A549 (cell line): ENCODE data around the gene TIMP3. TPM values are rescaled to one million over a fixed set of nuclear protein-coding genes. Genes with fewer than 3 reads are reported as not detected.

Experiments
- ATAC-seq, 2 experiments: fragments of 200-7000 bp in 1 of 2; fragments of >200 bp in 1 of 2; cut with Nextera tagmentation in 1 of 2; cut with Tn5 transposase in 1 of 2; 3 replicates each; pipeline versions ENCODE4 v1.8.0 to v1.9.1; 2018 to 2020; ENCODE audit warnings: mild to moderate bottlenecking in 1 of 2, moderate library complexity in 1 of 2
- CTCF ChIA-PET: fragments of 300-600 bp; sonication (Branson Sonifier 250); formaldehyde crosslinking; extraction: SDS; loops from one replicate; lab custom pipeline; 2021; ENCODE audit warnings: antibody characterized with exemption, inconsistent platforms; lab: Yijun Ruan, JAX
- POLR2A ChIA-PET: fragments of 350-600 bp; formaldehyde crosslinking; extraction: SDS; loops from one replicate; lab custom pipeline; 2021; ENCODE audit warnings: antibody characterized with exemption, inconsistent platforms; lab: Yijun Ruan, JAX
- DNase-seq, 2 experiments: peaks; one replicate each; pipeline versions ENCODE4 v3.0.0 to v3.0.0-alpha.2; 2011 to 2016; ENCODE audit warnings: low read depth in 1 of 2, low spot score in 1 of 2
- FAIRE-seq: peaks from 2 replicates; lab custom pipeline; 2011; peaks lifted over from hg19 to GRCh38; lab: Jason Lieb, UNC
- H3K27ac ChIP-seq, 2 experiments: fragments of >200 bp; sonication (Bioruptor Twin); formaldehyde crosslinking; 3 replicates each; pipeline ENCODE4 v1.5.1; 2016 to 2017
- H3K4me1 ChIP-seq: fragments of >200 bp; sonication (Bioruptor Twin); formaldehyde crosslinking; 3 replicates; pipeline ENCODE4 v1.6.1; 2016
- H3K4me2 ChIP-seq: fragments of >200 bp; sonication (Bioruptor Twin); formaldehyde crosslinking; 3 replicates; pipeline ENCODE4 v1.6.1; 2016
- H3K4me3 ChIP-seq: fragments of >200 bp; sonication (Bioruptor Twin); formaldehyde crosslinking; 3 replicates; pipeline ENCODE4 v1.5.1; 2016
- H3K9me3 ChIP-seq: fragments of >200 bp; sonication (Bioruptor Twin); formaldehyde crosslinking; 3 replicates; pipeline ENCODE4 v1.6.1; 2016
- ATOH8 ChIP-seq: fragments of 250-450 bp; sonication (Bioruptor Pico); IDR thresholded peaks from 2 replicates; pipeline ENCODE4 v1.5.0; 2020; ENCODE audit warnings: low read depth, mild to moderate bottlenecking, moderate library complexity
- BHLHE40 ChIP-seq: IDR thresholded peaks from 2 replicates; pipeline ENCODE4 v1.6.1; 2012; ENCODE audit warnings: low read depth, low read length, inconsistent platforms
- CBX2 ChIP-seq: fragments of 200-600 bp; sonication (generic); IDR thresholded peaks from 2 replicates; pipeline ENCODE4 v1.6.1; 2016; ENCODE audit warnings: low read depth, mild to moderate bottlenecking, borderline replicate concordance
- CBX8 ChIP-seq: fragments of 200-600 bp; sonication (generic); IDR thresholded peaks from 2 replicates; pipeline ENCODE4 v1.6.1; 2016
- CEBPB ChIP-seq, 2 experiments: fragments of >200 bp in 1 of 2; sonication (Bioruptor Twin) in 1 of 2; formaldehyde crosslinking in 1 of 2; IDR thresholded peaks; 2 replicates each; pipeline ENCODE4 v1.6.1; 2012 to 2016
- EHF ChIP-seq: fragments of 250-450 bp; sonication (Bioruptor Pico); IDR thresholded peaks from 2 replicates; pipeline ENCODE4 v1.5.0; 2020; ENCODE audit warnings: mild to moderate bottlenecking
- ELK1 ChIP-seq: fragments of 150-350 bp; IDR thresholded peaks from 2 replicates; pipeline ENCODE4 v1.6.1; 2014; ENCODE audit warnings: low read depth, mild to moderate bottlenecking, low read length
- ESRRA ChIP-seq: fragments of 150-350 bp; IDR thresholded peaks from 2 replicates; pipeline ENCODE4 v1.6.1; 2014; ENCODE audit warnings: mild to moderate bottlenecking, low read length, borderline replicate concordance
- FOSB ChIP-seq: fragments of 250-450 bp; sonication (Bioruptor Pico); IDR thresholded peaks from 2 replicates; pipeline ENCODE4 v1.5.0; 2020; ENCODE audit warnings: mild to moderate bottlenecking, moderate library complexity
- FOSL2 ChIP-seq, 2 experiments: fragments of 450-650 bp in 1 of 2; fragments of >200 bp in 1 of 2; sonication (Bioruptor Twin) in 1 of 2; formaldehyde crosslinking; IDR thresholded peaks; 2 replicates each; pipeline versions ENCODE4 v1.5.0 to v1.6.1; 2016 to 2020; ENCODE audit warnings: mild to moderate bottlenecking in 1 of 2, moderate library complexity in 1 of 2
- GATA3 ChIP-seq: IDR thresholded peaks from 2 replicates; pipeline ENCODE4 v1.6.1; 2012; ENCODE audit warnings: borderline replicate concordance
- MAZ ChIP-seq: fragments of 150-350 bp; IDR thresholded peaks from 2 replicates; pipeline ENCODE4 v1.6.1; 2014; ENCODE audit warnings: antibody characterized with exemption, low read depth, low read length, borderline replicate concordance
- NFE2L2 ChIP-seq: fragments of 150-350 bp; conservative IDR thresholded peaks from 2 replicates; pipeline ENCODE4 v1.6.1; 2014; ENCODE audit warnings: low read length
- NPAS2 ChIP-seq: fragments of 250-450 bp; sonication (Bioruptor Pico); IDR thresholded peaks from 2 replicates; pipeline ENCODE4 v1.8.0; 2022; ENCODE audit warnings: mild to moderate bottlenecking, moderate library complexity, borderline replicate concordance
- NR3C1 ChIP-seq: fragments of >200 bp; sonication (Bioruptor Twin); formaldehyde crosslinking; IDR thresholded peaks from 3 replicates; pipeline ENCODE4 v1.6.1; 2017
- PHF8 ChIP-seq: fragments of 200-600 bp; sonication (generic); IDR thresholded peaks from 2 replicates; pipeline ENCODE4 v1.6.1; 2016; ENCODE audit warnings: low read depth, mild to moderate bottlenecking, antibody characterized with exemption, moderate library complexity, borderline replicate concordance
- POLR2AphosphoS2 ChIP-seq: conservative IDR thresholded peaks from 2 replicates; pipeline ENCODE4 v1.6.1; 2012; ENCODE audit warnings: low read length, improper control_type of control experiment, inconsistent platforms
- RAD21 ChIP-seq, 2 experiments: fragments of >200 bp in 1 of 2; sonication (Bioruptor Twin) in 1 of 2; formaldehyde crosslinking in 1 of 2; IDR thresholded peaks in 1 of 2; conservative IDR thresholded peaks in 1 of 2; 2 replicates in 1 of 2; 3 replicates in 1 of 2; pipeline ENCODE4 v1.6.1; 2012 to 2018; ENCODE audit warnings: inconsistent platforms in 1 of 2
- RNF2 ChIP-seq: fragments of 200-600 bp; sonication (generic); IDR thresholded peaks from 2 replicates; pipeline ENCODE4 v1.6.1; 2016; ENCODE audit warnings: low read depth, mild to moderate bottlenecking, antibody characterized with exemption, moderate library complexity, borderline replicate concordance
- SMC3 ChIP-seq: fragments of >200 bp; sonication (Bioruptor Twin); formaldehyde crosslinking; IDR thresholded peaks from 3 replicates; pipeline ENCODE4 v1.6.1; 2018; ENCODE audit warnings: inconsistent platforms
- SREBF2 ChIP-seq: fragments of 450-650 bp; IDR thresholded peaks from 2 replicates; pipeline ENCODE4 v1.6.1; 2014; ENCODE audit warnings: mild to moderate bottlenecking, moderate library complexity
- ZC3H11A ChIP-seq: fragments of 450-650 bp; IDR thresholded peaks from 2 replicates; pipeline ENCODE4 v1.6.1; 2014; ENCODE audit warnings: antibody characterized with exemption, mild to moderate bottlenecking
- ZNF302 ChIP-seq: fragments of 250-450 bp; sonication (Bioruptor Pico); IDR thresholded peaks from 2 replicates; pipeline ENCODE4 v1.9.0; 2021; ENCODE audit warnings: inconsistent platforms, mild to moderate bottlenecking, moderate library complexity
- WGBS: methylation state at CpG from one replicate; pipeline ENCODE4 v1.1.6; 2017; ENCODE audit errors: missing lambda C conversion rate; 5-methylcytosine and 5-hydroxymethylcytosine counted together
- polyA plus RNA-seq, 4 experiments: library from polyadenylated mRNA; depleted of rRNA in 3 of 4; stranded (reverse); fragments of >200 nt; fragmentation: RNase III in 1 of 4; extraction: RNeasy Plus Mini Kit Qiagen cat#74134 plus additional on column Dnase treatment in 1 of 4; gene quantifications; 2 replicates in 3 of 4; 3 replicates in 1 of 4; pipeline ENCODE4 v1.2.3, GENCODE V29; 2011 to 2017
- TF ChIP-seq, protein P1 (sequence below): fragments of >200 bp; sonication (Bioruptor Twin); formaldehyde crosslinking; IDR thresholded peaks from 2 replicates; pipeline ENCODE4 v1.6.1; 2016
- TF ChIP-seq, protein P2 (sequence below): IDR thresholded peaks from 2 replicates; pipeline ENCODE4 v1.6.1; 2012
- TF ChIP-seq, protein P3 (sequence below): fragments of 200-600 bp; sonication (generic); IDR thresholded peaks from 2 replicates; pipeline ENCODE4 v1.6.1; 2016; ENCODE audit warnings: antibody characterized with exemption, mild to moderate bottlenecking, moderate library complexity
- TF ChIP-seq, protein P4 (sequence below): fragments of >200 bp; sonication (Bioruptor Twin); formaldehyde crosslinking; IDR thresholded peaks from 3 replicates; pipeline ENCODE4 v1.5.1; 2016

Gene TIMP3
- polyA plus RNA-seq, 2 of the 4 experiments (the other 2 are of a cell fraction): 1.4 to 1.7 TPM

- Histone ChIP-seq H3K4me2 (no peak overlapping the region), H3K4me3 (no peak overlapping the region), H3K4me1 (no peaks in the 10 kb centered on the region), H3K9me3 (no peaks in the 10 kb centered on the region), H3K27ac (no peak overlapping the region)
- TF ChIP-seq SREBF2: no peak
- TF ChIP-seq NFE2L2: no peak
- TF ChIP-seq, protein P1, sequence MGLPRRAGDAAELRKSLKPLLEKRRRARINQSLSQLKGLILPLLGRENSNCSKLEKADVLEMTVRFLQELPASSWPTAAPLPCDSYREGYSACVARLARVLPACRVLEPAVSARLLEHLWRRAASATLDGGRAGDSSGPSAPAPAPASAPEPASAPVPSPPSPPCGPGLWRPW: no peak
- TF ChIP-seq ATOH8: no peak
- TF ChIP-seq RNF2: no peak
- TF ChIP-seq BHLHE40: no peak
- TF ChIP-seq RAD21 (conservative IDR thresholded peaks at IDR 0.05 in 1 of 2, IDR thresholded peaks at IDR 0.05 in 1 of 2): no peak
- TF ChIP-seq ZC3H11A: no peak
- no peak for TF ChIP-seq EHF (CRISPR knock-in tag)
- no peak for TF ChIP-seq CBX8
- no peak for TF ChIP-seq CBX2
- TF ChIP-seq SMC3: no peak
- TF ChIP-seq FOSL2 (IDR thresholded peaks at IDR 0.05): no peak
- no peak for TF ChIP-seq FOSL2 (CRISPR knock-in tag; IDR thresholded peaks at IDR 0.05)
- TF ChIP-seq PHF8: no peak
- no peak for TF ChIP-seq FOSB (CRISPR knock-in tag)
- no peak for TF ChIP-seq ESRRA
- TF ChIP-seq, protein P2, sequence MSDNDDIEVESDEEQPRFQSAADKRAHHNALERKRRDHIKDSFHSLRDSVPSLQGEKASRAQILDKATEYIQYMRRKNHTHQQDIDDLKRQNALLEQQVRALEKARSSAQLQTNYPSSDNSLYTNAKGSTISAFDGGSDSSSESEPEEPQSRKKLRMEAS: no peak
- TF ChIP-seq ELK1: no peak
- WGBS: 10% methylated on average over 8 of the region's 8 CpGs
- ATAC-seq (no peak), FAIRE-seq (no peak), DNase-seq (no peak)
- ChIA-PET CTCF (no interaction called here), POLR2A (no interaction called here)
These were observed 41.8 kb downstream of the TIMP3 start for GRCh38 chr22:32843300-32843699.

- Histone ChIP-seq H3K4me3 (no peak overlapping the region), H3K27ac (no peak overlapping the region), H3K4me2 (no peak overlapping the region), H3K9me3 (no peaks in the 10 kb centered on the region), H3K4me1 (no peaks in the 10 kb centered on the region)
- FAIRE-seq: no peak
- WGBS: 23% methylated on average over 1 of the region's 1 CpG
- no peak for DNase-seq
- no peak for ATAC-seq
- ChIA-PET CTCF (interaction anchor here (1.2 kb wide), 1 partner anchor 142 kb away, joined by 3 read pairs; no protein-coding TSS in a partner anchor), POLR2A (no interaction called here)
- TF ChIP-seq CEBPB (IDR thresholded peaks at IDR 0.05): no peak
- no peak for TF ChIP-seq PHF8
- TF ChIP-seq, protein P2: no peak
- TF ChIP-seq ZNF302: no peak
- TF ChIP-seq, protein P3, sequence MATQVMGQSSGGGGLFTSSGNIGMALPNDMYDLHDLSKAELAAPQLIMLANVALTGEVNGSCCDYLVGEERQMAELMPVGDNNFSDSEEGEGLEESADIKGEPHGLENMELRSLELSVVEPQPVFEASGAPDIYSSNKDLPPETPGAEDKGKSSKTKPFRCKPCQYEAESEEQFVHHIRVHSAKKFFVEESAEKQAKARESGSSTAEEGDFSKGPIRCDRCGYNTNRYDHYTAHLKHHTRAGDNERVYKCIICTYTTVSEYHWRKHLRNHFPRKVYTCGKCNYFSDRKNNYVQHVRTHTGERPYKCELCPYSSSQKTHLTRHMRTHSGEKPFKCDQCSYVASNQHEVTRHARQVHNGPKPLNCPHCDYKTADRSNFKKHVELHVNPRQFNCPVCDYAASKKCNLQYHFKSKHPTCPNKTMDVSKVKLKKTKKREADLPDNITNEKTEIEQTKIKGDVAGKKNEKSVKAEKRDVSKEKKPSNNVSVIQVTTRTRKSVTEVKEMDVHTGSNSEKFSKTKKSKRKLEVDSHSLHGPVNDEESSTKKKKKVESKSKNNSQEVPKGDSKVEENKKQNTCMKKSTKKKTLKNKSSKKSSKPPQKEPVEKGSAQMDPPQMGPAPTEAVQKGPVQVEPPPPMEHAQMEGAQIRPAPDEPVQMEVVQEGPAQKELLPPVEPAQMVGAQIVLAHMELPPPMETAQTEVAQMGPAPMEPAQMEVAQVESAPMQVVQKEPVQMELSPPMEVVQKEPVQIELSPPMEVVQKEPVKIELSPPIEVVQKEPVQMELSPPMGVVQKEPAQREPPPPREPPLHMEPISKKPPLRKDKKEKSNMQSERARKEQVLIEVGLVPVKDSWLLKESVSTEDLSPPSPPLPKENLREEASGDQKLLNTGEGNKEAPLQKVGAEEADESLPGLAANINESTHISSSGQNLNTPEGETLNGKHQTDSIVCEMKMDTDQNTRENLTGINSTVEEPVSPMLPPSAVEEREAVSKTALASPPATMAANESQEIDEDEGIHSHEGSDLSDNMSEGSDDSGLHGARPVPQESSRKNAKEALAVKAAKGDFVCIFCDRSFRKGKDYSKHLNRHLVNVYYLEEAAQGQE: no peak
- no peak for TF ChIP-seq GATA3
- TF ChIP-seq MAZ: no peak
- no peak for TF ChIP-seq NR3C1
- no peak for TF ChIP-seq NPAS2 (CRISPR knock-in tag)
- TF ChIP-seq, protein P1: no peak
- TF ChIP-seq, protein P4, sequence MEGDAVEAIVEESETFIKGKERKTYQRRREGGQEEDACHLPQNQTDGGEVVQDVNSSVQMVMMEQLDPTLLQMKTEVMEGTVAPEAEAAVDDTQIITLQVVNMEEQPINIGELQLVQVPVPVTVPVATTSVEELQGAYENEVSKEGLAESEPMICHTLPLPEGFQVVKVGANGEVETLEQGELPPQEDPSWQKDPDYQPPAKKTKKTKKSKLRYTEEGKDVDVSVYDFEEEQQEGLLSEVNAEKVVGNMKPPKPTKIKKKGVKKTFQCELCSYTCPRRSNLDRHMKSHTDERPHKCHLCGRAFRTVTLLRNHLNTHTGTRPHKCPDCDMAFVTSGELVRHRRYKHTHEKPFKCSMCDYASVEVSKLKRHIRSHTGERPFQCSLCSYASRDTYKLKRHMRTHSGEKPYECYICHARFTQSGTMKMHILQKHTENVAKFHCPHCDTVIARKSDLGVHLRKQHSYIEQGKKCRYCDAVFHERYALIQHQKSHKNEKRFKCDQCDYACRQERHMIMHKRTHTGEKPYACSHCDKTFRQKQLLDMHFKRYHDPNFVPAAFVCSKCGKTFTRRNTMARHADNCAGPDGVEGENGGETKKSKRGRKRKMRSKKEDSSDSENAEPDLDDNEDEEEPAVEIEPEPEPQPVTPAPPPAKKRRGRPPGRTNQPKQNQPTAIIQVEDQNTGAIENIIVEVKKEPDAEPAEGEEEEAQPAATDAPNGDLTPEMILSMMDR: no peak
- no peak for TF ChIP-seq POLR2AphosphoS2
These were observed 42.7 kb downstream of the TIMP3 start for GRCh38 chr22:32844251-32844650.
